Suprapubic skin (tissue), 4 donors: ENCODE measurements around the gene ANKS1A. TPM values are rescaled to one million over a fixed set of nuclear protein-coding genes. Genes with fewer than 3 reads are reported as not detected.

Experiments
- DNase-seq, 2 donors: peaks; one replicate each; pipeline ENCODE4 v3.0.0-alpha.2; 2019; ENCODE audit warnings: low spot score in 2 of 2
- H3K27ac ChIP-seq: fragments of 200-600 bp; sonication (generic); one replicate; pipeline ENCODE4 v1.5.1; 2019
- H3K27me3 ChIP-seq: fragments of 200-600 bp; sonication (generic); one replicate; pipeline ENCODE4 v1.5.1; 2019
- H3K36me3 ChIP-seq: fragments of 200-600 bp; sonication (generic); one replicate; pipeline ENCODE4 v1.5.1; 2019
- H3K4me1 ChIP-seq: fragments of 200-600 bp; sonication (generic); one replicate; pipeline ENCODE4 v1.5.1; 2019
- H3K4me3 ChIP-seq: fragments of 200-600 bp; sonication (generic); one replicate; pipeline ENCODE4 v1.5.1; 2019; ENCODE audit warnings: mild to moderate bottlenecking
- H3K9me3 ChIP-seq: fragments of 200-600 bp; sonication (generic); one replicate; pipeline ENCODE4 v1.5.1; 2019
- EP300 ChIP-seq: sonication (generic); formaldehyde crosslinking; IDR thresholded peaks from one replicate; pipeline ENCODE4 v1.6.1; 2017; ENCODE audit warnings: antibody characterized with exemption
- POLR2A ChIP-seq, 2 donors: fragments of 450-650 bp; IDR thresholded peaks; one replicate each; pipeline ENCODE4 v1.6.1; 2017; ENCODE audit warnings: antibody characterized with exemption in 2 of 2, mild to moderate bottlenecking in 2 of 2, moderate library complexity in 2 of 2
- POLR2AphosphoS5 ChIP-seq, 3 donors: sonication (generic); formaldehyde crosslinking; IDR thresholded peaks; one replicate each; pipeline ENCODE4 v1.6.1; 2017; ENCODE audit warnings: antibody characterized with exemption in 3 of 3
- WGBS: methylation state at CpG from one replicate; pipeline ENCODE4 v1.1.5; 2018; 5-methylcytosine and 5-hydroxymethylcytosine counted together
- total RNA-seq, 4 donors: library from RNA; depleted of rRNA; stranded (reverse); fragments of >200 nt; gene quantifications; one replicate each; pipeline ENCODE4 v1.1.0, GENCODE V29; 2016
- TF ChIP-seq, protein P1 (sequence below), 2 donors: fragments of 200-600 bp in 1 of 2; fragments of 450-650 bp in 1 of 2; sonication (generic) in 1 of 2; IDR thresholded peaks; one replicate each; pipeline ENCODE4 v1.5.1; 2016 to 2019; ENCODE audit warnings: antibody characterized with exemption in 2 of 2, mild to moderate bottlenecking in 1 of 2, moderate library complexity in 1 of 2

The ANKS1A gene
- total RNA-seq, 4 donors from 2014 or later: 24.7 to 34.6 (median 30.5) TPM

DNA sequence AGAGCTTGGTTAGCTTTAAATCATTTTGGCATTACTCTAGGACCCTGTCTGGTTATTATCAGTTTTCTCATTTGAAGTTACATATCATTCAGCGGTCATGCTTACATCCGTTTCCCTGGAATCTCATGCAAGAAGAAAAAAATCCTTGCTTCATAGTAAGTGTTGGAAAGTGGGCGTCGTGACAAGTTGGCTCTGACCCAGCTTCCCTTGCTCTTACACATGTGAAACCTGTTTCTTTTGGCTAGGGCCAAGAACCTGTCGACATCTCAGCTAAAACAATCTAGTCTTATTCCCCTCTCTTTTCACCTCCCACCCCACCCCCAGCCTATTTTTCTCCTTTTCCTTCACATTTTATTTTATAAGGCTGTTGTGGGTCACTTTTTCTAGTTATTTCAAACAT, 45.5 kb downstream of the ANKS1A start:
- no peak overlapping the region for H3K27ac ChIP-seq
- 35% methylated on average over 5 of the region's 5 CpGs for WGBS

GRCh38 chr6:34938268-34938667, 49.2 kb downstream of the ANKS1A start:
- H3K9me3 ChIP-seq: no peaks in the 10 kb centered on the region
- 69% methylated on average over 3 of the region's 3 CpGs for WGBS
- H3K27ac ChIP-seq: no peak overlapping the region
- no peak for DNase-seq
- H3K4me3 ChIP-seq: no peak overlapping the region
- H3K36me3 ChIP-seq: no peaks in the 10 kb centered on the region
- TF ChIP-seq, protein P1, sequence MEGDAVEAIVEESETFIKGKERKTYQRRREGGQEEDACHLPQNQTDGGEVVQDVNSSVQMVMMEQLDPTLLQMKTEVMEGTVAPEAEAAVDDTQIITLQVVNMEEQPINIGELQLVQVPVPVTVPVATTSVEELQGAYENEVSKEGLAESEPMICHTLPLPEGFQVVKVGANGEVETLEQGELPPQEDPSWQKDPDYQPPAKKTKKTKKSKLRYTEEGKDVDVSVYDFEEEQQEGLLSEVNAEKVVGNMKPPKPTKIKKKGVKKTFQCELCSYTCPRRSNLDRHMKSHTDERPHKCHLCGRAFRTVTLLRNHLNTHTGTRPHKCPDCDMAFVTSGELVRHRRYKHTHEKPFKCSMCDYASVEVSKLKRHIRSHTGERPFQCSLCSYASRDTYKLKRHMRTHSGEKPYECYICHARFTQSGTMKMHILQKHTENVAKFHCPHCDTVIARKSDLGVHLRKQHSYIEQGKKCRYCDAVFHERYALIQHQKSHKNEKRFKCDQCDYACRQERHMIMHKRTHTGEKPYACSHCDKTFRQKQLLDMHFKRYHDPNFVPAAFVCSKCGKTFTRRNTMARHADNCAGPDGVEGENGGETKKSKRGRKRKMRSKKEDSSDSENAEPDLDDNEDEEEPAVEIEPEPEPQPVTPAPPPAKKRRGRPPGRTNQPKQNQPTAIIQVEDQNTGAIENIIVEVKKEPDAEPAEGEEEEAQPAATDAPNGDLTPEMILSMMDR (IDR thresholded peaks at IDR 0.05): no peak
- TF ChIP-seq EP300 (no peak), POLR2AphosphoS5 (IDR thresholded peaks at IDR 0.05) (no peak), POLR2A (IDR thresholded peaks at IDR 0.05) (no peak)
- peaks cover 8% of the 10 kb centered on the region for H3K4me1 ChIP-seq
- no peaks in the 10 kb centered on the region for H3K27me3 ChIP-seq

More for the DNA sequence above, 45.5 kb downstream of the ANKS1A start:
- Histone ChIP-seq H3K9me3 (no peaks in the 10 kb centered on the region), H3K4me1 (peaks cover 8% of the 10 kb centered on the region), H3K4me3 (no peak overlapping the region), H3K27me3 (no peaks in the 10 kb centered on the region), H3K36me3 (no peaks in the 10 kb centered on the region)
- TF ChIP-seq POLR2A (IDR thresholded peaks at IDR 0.05) (no peak), EP300 (no peak)
- TF ChIP-seq, protein P1 (IDR thresholded peaks at IDR 0.05): no peak
- peak; percentile 78 to 79 for DNase-seq

- no peak for DNase-seq
- no peak for TF ChIP-seq POLR2AphosphoS5 (IDR thresholded peaks at IDR 0.05)
- TF ChIP-seq, protein P1 (IDR thresholded peaks at IDR 0.05): no peak
- no peak for TF ChIP-seq EP300
- no peak for TF ChIP-seq POLR2A (IDR thresholded peaks at IDR 0.05)
- H3K27me3 ChIP-seq: no peaks in the 10 kb centered on the region
- no peaks in the 10 kb centered on the region for H3K36me3 ChIP-seq
- no peak overlapping the region for H3K4me3 ChIP-seq
- no peak overlapping the region for H3K27ac ChIP-seq
- 92% methylated on average over 4 of the region's 4 CpGs for WGBS
- H3K4me1 ChIP-seq: no peaks in the 10 kb centered on the region
- H3K9me3 ChIP-seq: no peaks in the 10 kb centered on the region
Observed at GRCh38 chr6:34940030-34940434, 51.0 kb downstream of the ANKS1A start.

DNA sequence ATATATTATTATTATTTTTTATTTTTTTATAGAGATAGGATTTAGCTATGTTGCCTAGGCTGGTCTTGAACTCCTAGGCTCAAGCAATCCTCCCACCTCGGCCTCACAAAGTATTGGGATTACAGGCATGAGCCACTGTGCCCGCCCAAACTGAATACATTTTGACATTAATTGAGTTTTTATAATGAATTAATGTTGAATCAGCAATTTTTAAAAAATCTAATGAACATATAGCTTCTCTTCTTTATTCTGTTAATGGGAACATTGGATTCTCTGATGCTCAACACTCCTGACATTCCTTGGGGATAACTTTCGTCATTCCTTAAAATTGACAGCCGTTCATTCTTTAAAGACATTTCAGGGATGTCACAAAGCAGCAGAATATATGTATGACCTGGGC, 52.4 kb downstream of the ANKS1A start:
- Histone ChIP-seq H3K27ac (no peak overlapping the region), H3K36me3 (no peaks in the 10 kb centered on the region), H3K27me3 (no peaks in the 10 kb centered on the region), H3K4me1 (no peaks in the 10 kb centered on the region), H3K4me3 (no peak overlapping the region), H3K9me3 (no peaks in the 10 kb centered on the region)
- WGBS: 96% methylated on average over 4 of the region's 4 CpGs
- TF ChIP-seq EP300: no peak
- TF ChIP-seq, protein P1 (IDR thresholded peaks at IDR 0.05): no peak
- TF ChIP-seq POLR2AphosphoS5 (IDR thresholded peaks at IDR 0.05): no peak
- no peak for TF ChIP-seq POLR2A (IDR thresholded peaks at IDR 0.05)
- DNase-seq: no peak

DNA sequence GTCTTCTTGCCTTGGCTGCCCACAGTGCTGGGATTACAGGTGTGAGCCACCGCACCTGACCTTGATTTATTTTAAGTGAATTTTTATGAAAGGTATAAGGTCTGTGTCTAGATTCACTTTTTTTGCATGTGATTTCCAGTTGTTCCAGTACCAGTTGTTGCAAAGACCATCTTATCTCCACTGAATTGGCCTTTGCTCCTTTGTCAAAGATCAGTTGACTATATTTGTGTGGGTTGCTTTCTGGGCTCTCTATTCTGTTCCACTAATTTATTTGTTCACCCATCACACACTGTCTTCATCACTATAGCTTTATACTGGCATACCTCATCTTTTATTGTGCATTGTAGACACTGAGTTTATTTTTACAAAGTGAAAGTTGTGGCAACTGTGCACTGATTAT, 56.3 kb downstream of the ANKS1A start:
- Histone ChIP-seq H3K27me3 (no peaks in the 10 kb centered on the region), H3K4me1 (no peaks in the 10 kb centered on the region), H3K36me3 (no peaks in the 10 kb centered on the region), H3K27ac (no peak overlapping the region), H3K4me3 (no peak overlapping the region), H3K9me3 (no peaks in the 10 kb centered on the region)
- 100% methylated on average over 1 of the region's 1 CpG for WGBS
- no peak for DNase-seq
- TF ChIP-seq POLR2A (IDR thresholded peaks at IDR 0.05): no peak

DNA sequence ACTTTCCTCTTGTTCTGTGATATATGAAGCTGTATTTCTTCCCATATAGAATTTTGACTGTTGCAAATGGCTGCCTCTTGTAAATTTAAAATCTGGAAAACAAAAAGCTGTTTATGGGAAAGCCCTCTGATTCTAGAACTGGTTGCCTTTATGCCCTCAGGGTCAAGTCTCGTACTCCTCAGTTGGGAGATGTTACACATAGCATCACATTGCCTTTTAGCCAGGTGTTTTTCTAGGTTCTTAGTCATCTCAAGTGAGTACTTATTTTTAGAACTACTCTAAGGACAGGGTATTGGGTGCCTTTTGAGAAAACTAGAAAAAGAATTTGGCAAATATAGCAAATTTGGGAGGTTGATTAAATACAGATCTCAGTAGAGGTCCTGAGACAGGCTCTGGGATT, 58.5 kb downstream of the ANKS1A start:
- Histone ChIP-seq H3K36me3 (no peaks in the 10 kb centered on the region), H3K4me1 (no peaks in the 10 kb centered on the region), H3K4me3 (no peak overlapping the region), H3K27me3 (no peaks in the 10 kb centered on the region), H3K27ac (no peak overlapping the region), H3K9me3 (no peaks in the 10 kb centered on the region)
- WGBS: 48% methylated on average over 1 of the region's 1 CpG
- no peak for DNase-seq
- TF ChIP-seq, protein P1 (IDR thresholded peaks at IDR 0.05): no peak
- TF ChIP-seq POLR2AphosphoS5 (IDR thresholded peaks at IDR 0.05) (no peak), EP300 (no peak), POLR2A (IDR thresholded peaks at IDR 0.05) (no peak)
